ENCODE measurements around the gene ATP6V0D1. TPM values are rescaled to one million over a fixed set of nuclear protein-coding genes. Genes with fewer than 3 reads are reported as not detected.

ATP6V0D1 gene
- polyA plus RNA-seq, 1 donor from 2014 or later, result 188 TPM

- TF ChIP-seq TAF1 (IDR thresholded peaks at IDR 0.05; ENCODE audit: low read depth), result no peak
- TF ChIP-seq EP300 (conservative IDR thresholded peaks at IDR 0.05; ENCODE audit: poor library complexity, severe bottlenecking), result no peak
- no peak for TF ChIP-seq MXI1 (conservative IDR thresholded peaks at IDR 0.05; ENCODE audit: poor library complexity, severe bottlenecking)
- no peak for TF ChIP-seq CTCF (IDR thresholded peaks at IDR 0.05; ENCODE audit: poor library complexity, severe bottlenecking)
- no peak for TF ChIP-seq EZH2 (IDR thresholded peaks at IDR 0.05; ENCODE audit: borderline replicate concordance, insufficient read depth, low read length, poor library complexity, severe bottlenecking)
- Histone ChIP-seq H3K79me2 (replicated peaks; ENCODE audit: insufficient read depth, low read length) (no peaks in the 10 kb centered on the region), H3F3A (ENCODE audit: insufficient read depth, low read length, poor library complexity, severe bottlenecking) (no peaks in the 10 kb centered on the region), H3K9me2 (ENCODE audit: insufficient read depth, low read length) (no peaks in the 10 kb centered on the region), H3K27me3 (ENCODE audit: insufficient read depth, low read depth, low read length) (peaks cover 36% of the 10 kb centered on the region), H3K4me2 (ENCODE audit: low read length) (no peak overlapping the region), H3K4me3 (ENCODE audit: low read length) (no peak overlapping the region), H3K36me3 (ENCODE audit: insufficient read depth, low read length) (no peaks in the 10 kb centered on the region), H3K9ac (ENCODE audit: low read length) (no peak overlapping the region), H3K27ac (ENCODE audit: low read length) (no peak overlapping the region), H4K20me1 (ENCODE audit: insufficient read depth) (no peaks in the 10 kb centered on the region), H3K9me3 (ENCODE audit: low read length) (no peaks in the 10 kb centered on the region), H2AFZ (ENCODE audit: low read depth, low read length) (no peak overlapping the region)
These were observed 47.7 kb downstream of the ATP6V0D1 start for GRCh38 chr16:67433131-67433719.

GRCh38 chr16:67432506-67432890 is 48.5 kb downstream of the ATP6V0D1 start:
- Histone ChIP-seq H3K9me2 (ENCODE audit: insufficient read depth, low read length) (no peaks in the 10 kb centered on the region), H3K4me3 (ENCODE audit: low read length) (no peak overlapping the region), H3K9me3 (ENCODE audit: low read length) (no peaks in the 10 kb centered on the region), H3K9ac (ENCODE audit: low read length) (no peak overlapping the region), H3F3A (ENCODE audit: insufficient read depth, low read length, poor library complexity, severe bottlenecking) (no peaks in the 10 kb centered on the region), H2AFZ (ENCODE audit: low read depth, low read length) (no peak overlapping the region), H4K20me1 (ENCODE audit: insufficient read depth) (no peaks in the 10 kb centered on the region), H3K27me3 (ENCODE audit: insufficient read depth, low read depth, low read length) (peaks cover 40% of the 10 kb centered on the region), H3K4me2 (ENCODE audit: low read length) (no peak overlapping the region), H3K36me3 (ENCODE audit: insufficient read depth, low read length) (no peaks in the 10 kb centered on the region), H3K79me2 (replicated peaks; ENCODE audit: insufficient read depth, low read length) (no peaks in the 10 kb centered on the region), H3K27ac (ENCODE audit: low read length) (no peak overlapping the region)
- TF ChIP-seq MXI1 (conservative IDR thresholded peaks at IDR 0.05; ENCODE audit: poor library complexity, severe bottlenecking) (no peak), EP300 (conservative IDR thresholded peaks at IDR 0.05; ENCODE audit: poor library complexity, severe bottlenecking) (no peak), REST (IDR thresholded peaks at IDR 0.05; ENCODE audit: borderline replicate concordance) (no peak), CTCF (IDR thresholded peaks at IDR 0.05; ENCODE audit: poor library complexity, severe bottlenecking) (no peak), POLR2AphosphoS5 (IDR thresholded peaks at IDR 0.05) (no peak), EZH2 (IDR thresholded peaks at IDR 0.05; ENCODE audit: borderline replicate concordance, insufficient read depth, low read length, poor library complexity, severe bottlenecking) (no peak), SMC3 (conservative IDR thresholded peaks at IDR 0.05; ENCODE audit: poor library complexity) (no peak), RAD21 (conservative IDR thresholded peaks at IDR 0.05) (no peak), TAF1 (IDR thresholded peaks at IDR 0.05; ENCODE audit: low read depth) (no peak)
